ENCODE results near the gene PAPOLG.

PAPOLG gene

DNA sequence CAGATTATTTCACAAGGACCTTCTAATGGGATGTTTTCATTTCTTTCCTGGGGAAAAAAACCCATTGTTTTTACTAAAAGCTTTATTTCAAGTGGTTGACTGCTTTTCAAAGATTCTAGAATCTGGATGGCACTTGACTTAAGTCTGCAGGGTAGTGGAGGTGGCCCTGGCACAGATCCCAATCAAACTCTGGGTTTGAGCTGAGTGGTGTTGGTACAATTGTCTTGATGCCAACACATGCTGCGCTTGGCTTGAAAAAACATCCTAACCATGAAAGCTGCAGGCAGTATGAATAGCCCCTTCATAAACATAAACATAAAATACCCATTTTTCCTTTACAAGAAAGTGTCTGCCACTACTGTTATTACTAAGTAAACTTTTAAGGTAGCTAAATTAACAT lies 3.6 kb downstream of the PAPOLG start:
- no peak overlapping the region for H3K4me3 ChIP-seq (ENCODE audit: low read depth, low read length)
- DNase-seq (ENCODE audit: low read depth): no peak
- no peak for TF ChIP-seq MYC (IDR thresholded peaks at IDR 0.05; ENCODE audit: low read depth, low read length)
- TF ChIP-seq, protein P1, sequence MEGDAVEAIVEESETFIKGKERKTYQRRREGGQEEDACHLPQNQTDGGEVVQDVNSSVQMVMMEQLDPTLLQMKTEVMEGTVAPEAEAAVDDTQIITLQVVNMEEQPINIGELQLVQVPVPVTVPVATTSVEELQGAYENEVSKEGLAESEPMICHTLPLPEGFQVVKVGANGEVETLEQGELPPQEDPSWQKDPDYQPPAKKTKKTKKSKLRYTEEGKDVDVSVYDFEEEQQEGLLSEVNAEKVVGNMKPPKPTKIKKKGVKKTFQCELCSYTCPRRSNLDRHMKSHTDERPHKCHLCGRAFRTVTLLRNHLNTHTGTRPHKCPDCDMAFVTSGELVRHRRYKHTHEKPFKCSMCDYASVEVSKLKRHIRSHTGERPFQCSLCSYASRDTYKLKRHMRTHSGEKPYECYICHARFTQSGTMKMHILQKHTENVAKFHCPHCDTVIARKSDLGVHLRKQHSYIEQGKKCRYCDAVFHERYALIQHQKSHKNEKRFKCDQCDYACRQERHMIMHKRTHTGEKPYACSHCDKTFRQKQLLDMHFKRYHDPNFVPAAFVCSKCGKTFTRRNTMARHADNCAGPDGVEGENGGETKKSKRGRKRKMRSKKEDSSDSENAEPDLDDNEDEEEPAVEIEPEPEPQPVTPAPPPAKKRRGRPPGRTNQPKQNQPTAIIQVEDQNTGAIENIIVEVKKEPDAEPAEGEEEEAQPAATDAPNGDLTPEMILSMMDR (IDR thresholded peaks at IDR 0.05; ENCODE audit: low read depth, low read length): no peak
- TF ChIP-seq POLR2A (IDR thresholded peaks at IDR 0.05; ENCODE audit: extremely low read depth, insufficient read length): no peak
- TF ChIP-seq, protein P2, sequence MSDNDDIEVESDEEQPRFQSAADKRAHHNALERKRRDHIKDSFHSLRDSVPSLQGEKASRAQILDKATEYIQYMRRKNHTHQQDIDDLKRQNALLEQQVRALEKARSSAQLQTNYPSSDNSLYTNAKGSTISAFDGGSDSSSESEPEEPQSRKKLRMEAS (IDR thresholded peaks at IDR 0.05; ENCODE audit: low read depth, low read length): no peak

DNA sequence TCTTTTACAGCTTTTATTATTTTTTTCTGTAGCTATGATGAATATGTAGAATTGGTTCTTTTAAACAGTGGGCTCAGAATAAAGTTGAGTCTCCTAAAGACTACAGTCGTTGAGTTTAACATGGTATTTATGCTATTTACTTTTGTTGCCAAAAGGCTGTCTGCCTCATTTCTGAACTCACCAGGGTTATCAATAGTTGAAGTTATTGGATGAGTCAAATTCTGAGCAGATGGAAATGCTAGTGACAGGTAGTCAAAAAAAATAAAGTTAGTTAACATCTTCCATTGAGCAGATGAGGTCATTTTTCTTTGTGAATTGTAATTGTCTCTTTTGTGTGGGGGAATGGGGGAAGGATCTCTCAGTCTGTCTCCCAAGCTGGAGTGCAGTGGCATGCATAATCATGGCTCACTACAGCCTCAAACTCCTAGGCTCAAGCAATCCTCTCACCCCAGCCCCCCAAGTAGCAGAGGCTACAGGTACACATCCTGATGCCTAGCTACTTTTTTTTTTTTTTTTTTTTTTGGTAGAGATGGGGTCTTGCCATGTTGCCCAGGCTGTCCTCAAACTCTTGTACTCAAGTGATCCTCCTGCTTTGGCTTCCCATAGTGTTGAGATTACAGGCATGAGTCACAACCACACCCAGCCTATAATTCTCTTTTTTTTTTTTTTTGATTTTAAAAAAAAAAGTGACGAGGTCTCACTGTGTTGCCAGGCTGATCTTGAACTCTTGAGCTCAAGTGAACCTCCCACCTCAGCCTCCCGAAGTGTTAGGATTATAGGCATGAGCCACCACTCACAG lies 8.9 kb downstream of the PAPOLG start:
- DNase-seq (ENCODE audit: low read depth): no peak
- no peak overlapping the region for H3K4me3 ChIP-seq (ENCODE audit: low read depth, low read length)
- TF ChIP-seq MYC (IDR thresholded peaks at IDR 0.05; ENCODE audit: low read depth, low read length): no peak
- TF ChIP-seq, protein P2 (IDR thresholded peaks at IDR 0.05; ENCODE audit: low read depth, low read length): no peak
- TF ChIP-seq POLR2A (IDR thresholded peaks at IDR 0.05; ENCODE audit: extremely low read depth, insufficient read length): no peak
- TF ChIP-seq, protein P1 (IDR thresholded peaks at IDR 0.05; ENCODE audit: low read depth, low read length): no peak

GRCh38 chr2:60766283-60766682 lies 10.2 kb downstream of the PAPOLG start:
- no peak for TF ChIP-seq MYC (IDR thresholded peaks at IDR 0.05; ENCODE audit: low read depth, low read length)
- TF ChIP-seq, protein P1 (IDR thresholded peaks at IDR 0.05; ENCODE audit: low read depth, low read length): no peak
- no peak for TF ChIP-seq POLR2A (IDR thresholded peaks at IDR 0.05; ENCODE audit: extremely low read depth, insufficient read length)
- TF ChIP-seq, protein P2 (IDR thresholded peaks at IDR 0.05; ENCODE audit: low read depth, low read length): no peak
- DNase-seq (ENCODE audit: low read depth): no peak
- H3K4me3 ChIP-seq (ENCODE audit: low read depth, low read length): no peak overlapping the region

DNA sequence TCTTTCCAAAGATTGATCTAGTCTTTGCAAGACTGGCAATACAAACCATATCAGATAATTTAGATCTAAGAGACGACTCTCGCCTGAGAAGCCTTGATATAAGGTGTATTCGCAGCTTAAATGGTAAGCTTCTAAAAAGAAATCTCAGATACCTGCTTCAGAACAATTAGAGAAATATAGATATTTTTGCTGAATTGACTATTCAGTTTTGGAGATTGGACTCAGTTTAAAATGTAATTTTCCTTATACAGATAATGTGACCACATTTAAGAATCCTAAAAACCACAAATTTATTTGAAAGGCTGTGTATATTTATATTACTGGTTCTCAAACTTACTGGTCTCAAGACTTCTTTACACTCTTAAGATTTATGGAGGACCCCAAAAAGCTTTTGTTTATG lies 15.4 kb downstream of the PAPOLG start:
- DNase-seq (ENCODE audit: low read depth): no peak
- no peak overlapping the region for H3K4me3 ChIP-seq (ENCODE audit: low read depth, low read length)
- TF ChIP-seq, protein P1 (IDR thresholded peaks at IDR 0.05; ENCODE audit: low read depth, low read length): no peak
- TF ChIP-seq MYC (IDR thresholded peaks at IDR 0.05; ENCODE audit: low read depth, low read length): no peak

- TF ChIP-seq, protein P2 (IDR thresholded peaks at IDR 0.05; ENCODE audit: low read depth, low read length): no peak
- TF ChIP-seq POLR2A (IDR thresholded peaks at IDR 0.05; ENCODE audit: extremely low read depth, insufficient read length): no peak
- TF ChIP-seq, protein P1 (IDR thresholded peaks at IDR 0.05; ENCODE audit: low read depth, low read length): no peak
- TF ChIP-seq MYC (IDR thresholded peaks at IDR 0.05; ENCODE audit: low read depth, low read length): no peak
- no peak overlapping the region for H3K4me3 ChIP-seq (ENCODE audit: low read depth, low read length)
- DNase-seq (ENCODE audit: low read depth): no peak
These were observed 19.1 kb downstream of the PAPOLG start for GRCh38 chr2:60775048-60775639.
